K562 (cell line): Measurements from ENCODE around the gene SRP72. TPM values are rescaled to one million over a fixed set of nuclear protein-coding genes. Genes with fewer than 3 reads are reported as not detected.
A peak's percentile ranks its signal among the peaks of the same experiment; 100 is the strongest.

ENCODE experiments used
- ATAC-seq: fragments of 200-7000 bp; cut with Tn5 transposase; 3 replicates; pipeline ENCODE4 v1.9.1; 2020; ENCODE audit warnings: moderate library complexity
- BruUV-seq: library from RNA; stranded (reverse); fragments of 400-500 nt; replicated peaks from 2 replicates; lab custom pipeline; 2021; lab: Mats Ljungman, UMichigan
- CTCF ChIA-PET: fragments of 300-600 bp; formaldehyde crosslinking; extraction: SDS; loops from one replicate; lab custom pipeline; 2021; ENCODE audit warnings: low intra/inter-chr PET ratio; lab: Yijun Ruan, JAX
- POLR2A ChIA-PET: fragments of 300-600, 350-650 bp; sonication (Branson Sonifier 250); formaldehyde crosslinking; extraction: SDS; loops from one replicate; lab custom pipeline; 2021; ENCODE audit warnings: antibody characterized with exemption, inconsistent platforms; lab: Yijun Ruan, JAX
- DNase-seq, 4 experiments: peaks; one replicate each; pipeline versions ENCODE4 v3.0.0 to v3.0.0-alpha.2; 2011 to 2018; ENCODE audit warnings: low spot score in 3 of 4, mixed read lengths in 3 of 4; ENCODE audit errors: extremely low read depth in 1 of 4
- FAIRE-seq: peaks from 2 replicates; lab custom pipeline; 2011; peaks lifted over from hg19 to GRCh38; lab: Jason Lieb, UNC
- H2AFZ ChIP-seq: 2 replicates; pipeline ENCODE4 v1.6.0; 2011; ENCODE audit warnings: low read depth, low read length, control low read depth, inconsistent platforms
- H3K27ac ChIP-seq: fragments of 200-600 bp; 3 replicates; pipeline ENCODE4 v1.8.0; 2011; ENCODE audit warnings: low read depth, mild to moderate bottlenecking, control low read depth, inconsistent platforms, low read length, moderate library complexity, mixed read lengths; ENCODE audit errors: extremely low read depth
- H3K27me3 ChIP-seq, 2 experiments: fragments of 300-600 bp in 1 of 2; 2 replicates in 1 of 2; 3 replicates in 1 of 2; pipeline versions ENCODE4 v1.6.0 to v1.8.0; 2011; ENCODE audit warnings: inconsistent platforms in 2 of 2, low read length in 2 of 2, mild to moderate bottlenecking in 1 of 2, mixed read lengths in 1 of 2, moderate library complexity in 1 of 2; ENCODE audit not compliant: control insufficient read depth in 2 of 2, insufficient read depth in 2 of 2
- H3K36me3 ChIP-seq: fragments of 300-600 bp; 3 replicates; pipeline ENCODE4 v1.8.0; 2011; ENCODE audit warnings: mild to moderate bottlenecking, low read length, inconsistent platforms; ENCODE audit not compliant: control insufficient read depth, insufficient read depth
- H3K4me1 ChIP-seq, 2 experiments: fragments of 200-600 bp in 1 of 2; replicated peaks in 1 of 2; 2 replicates in 1 of 2; 3 replicates in 1 of 2; pipeline versions ENCODE4 v1.5.1 to v1.8.0; 2011; ENCODE audit warnings: inconsistent platforms in 2 of 2, low read length in 2 of 2, mild to moderate bottlenecking in 1 of 2, mixed read lengths in 1 of 2, moderate library complexity in 1 of 2; ENCODE audit not compliant: control insufficient read depth in 2 of 2, insufficient read depth in 2 of 2
- H3K4me2 ChIP-seq: 2 replicates; pipeline ENCODE4 v1.6.1; 2011; ENCODE audit warnings: low read length, control low read depth, inconsistent platforms, mixed read lengths; ENCODE audit not compliant: insufficient read depth
- H3K4me3 ChIP-seq: fragments of 200-600 bp; sonication (generic), shearing (Covaris generic); 2 replicates; pipeline ENCODE4 v1.5.1; 2016; ENCODE audit warnings: control low read depth, inconsistent platforms
- H3K79me2 ChIP-seq: fragments of 200-600 bp; 3 replicates; pipeline ENCODE4 v1.8.0; 2011; ENCODE audit warnings: low read length, inconsistent platforms; ENCODE audit not compliant: control insufficient read depth, insufficient read depth
- H3K9ac ChIP-seq, 2 experiments: 2 replicates each; pipeline versions ENCODE4 v1.6.0 to v1.6.1; 2011; ENCODE audit warnings: low read depth in 2 of 2, low read length in 2 of 2, control low read depth in 1 of 2, inconsistent platforms in 1 of 2, mild to moderate bottlenecking in 1 of 2, mixed read lengths in 1 of 2; ENCODE audit not compliant: insufficient read depth in 1 of 2
- H3K9me1 ChIP-seq: one replicate; pipeline ENCODE4 v1.6.0; 2011; ENCODE audit warnings: inconsistent platforms, mild to moderate bottlenecking, low read length, moderate library complexity; ENCODE audit not compliant: control insufficient read depth, insufficient read depth
- H3K9me3 ChIP-seq: replicated peaks from 2 replicates; pipeline ENCODE4 v1.5.1; 2011; ENCODE audit warnings: low read depth, low read length, inconsistent platforms; ENCODE audit not compliant: control insufficient read depth, insufficient read depth
- H4K20me1 ChIP-seq: replicated peaks from 2 replicates; pipeline ENCODE4 v1.6.1; 2011; ENCODE audit warnings: low read length, inconsistent platforms, mixed read lengths; ENCODE audit not compliant: control insufficient read depth, insufficient read depth
- ARNT ChIP-seq, 2 experiments: fragments of 450-650 bp; IDR thresholded peaks; 2 replicates each; pipeline ENCODE4 v1.6.1; 2016; ENCODE audit warnings: mild to moderate bottlenecking in 1 of 2
- NFYB ChIP-seq: IDR thresholded peaks from 2 replicates; pipeline ENCODE4 v1.6.1; 2011; ENCODE audit warnings: mild to moderate bottlenecking, moderate library complexity; ENCODE audit not compliant: insufficient read length; ENCODE audit errors: extremely low read depth
- XRCC3 ChIP-seq: fragments of 450-650 bp; IDR thresholded peaks from 2 replicates; pipeline ENCODE4 v1.6.1; 2017; ENCODE audit warnings: mild to moderate bottlenecking, moderate library complexity
- ZBTB49 ChIP-seq: sonication (generic); formaldehyde crosslinking; IDR thresholded peaks from 2 replicates; pipeline ENCODE4 v1.8.0; 2022; ENCODE audit warnings: missing genetic modification reagents, mild to moderate bottlenecking, borderline replicate concordance
- ZNF436 ChIP-seq: fragments of 250-450, 450-650 bp; sonication (Bioruptor Pico); formaldehyde crosslinking; IDR thresholded peaks from 2 replicates; pipeline ENCODE4 v1.7.0; 2020; ENCODE audit warnings: mild to moderate bottlenecking
- ZNF512 ChIP-seq: IDR thresholded peaks from 2 replicates; pipeline ENCODE4 v1.6.1; 2016; ENCODE audit warnings: missing genetic modification characterization, missing compliant biosample characterization
- ZNF609 ChIP-seq: sonication (generic); formaldehyde crosslinking; IDR thresholded peaks from 2 replicates; pipeline ENCODE4 v1.8.1; 2023; ENCODE audit warnings: missing genetic modification reagents, mild to moderate bottlenecking, borderline replicate concordance
- ZNF785 ChIP-seq: fragments of 250-450 bp; sonication (Bioruptor Pico); IDR thresholded peaks from 2 replicates; pipeline ENCODE4 v1.4.0; 2020; ENCODE audit warnings: mild to moderate bottlenecking
- WGBS: fragments of 100-300 bp; shearing (Covaris generic); methylation state at CpG from one replicate; pipeline ENCODE4 v1.1.6; 2016; ENCODE audit warnings: low coverage, mixed read lengths; ENCODE audit not compliant: insufficient coverage; ENCODE audit errors: missing lambda C conversion rate; 5-methylcytosine and 5-hydroxymethylcytosine counted together
- in situ Hi-C: fragments of 300-500 bp; cut with MboI; formaldehyde crosslinking; loops from 4 replicates; pipeline ENCODE4 v1.15.0; 2018; ENCODE audit warnings: inconsistent platforms, mixed read lengths
- intact Hi-C: fragments of 100-400 bp; cut with micrococcal nuclease; formaldehyde crosslinking; loops from 2 replicates; pipeline ENCODE4 v1.14.2; 2022
- polyA plus RNA-seq, 8 experiments: library from polyadenylated mRNA; depleted of rRNA in 4 of 8; stranded (reverse) in 5 of 8; unstranded in 3 of 8; fragments of >200 nt; fragmentation: Nextera tagmentation in 2 of 8; fragmentation: Illumina TruSeq in 1 of 8; extraction: Ambion mirVana in 2 of 8; extraction: Trizol in 1 of 8; gene quantifications; 2 replicates each; pipeline versions ENCODE4 v1.2.1 to v1.2.3, GENCODE V29; 2011 to 2014; ENCODE audit warnings: inconsistent platforms in 1 of 8, missing spikeins in 1 of 8
- total RNA-seq, 7 experiments: library from RNA; depleted of rRNA in 6 of 7; stranded (reverse); fragments of >200 nt in 6 of 7; fragmentation: Illumina TruSeq in 2 of 7; extraction: Trizol in 2 of 7; gene quantifications; 2 replicates each; pipeline versions ENCODE4 v1.2.1 to v1.2.3, GENCODE V29; 2011 to 2021; ENCODE audit warnings: low replicate concordance in 1 of 7
- TF ChIP-seq, protein P1 (sequence below): fragments of 450-650 bp; IDR thresholded peaks from 2 replicates; pipeline ENCODE4 v1.6.1; 2018; ENCODE audit warnings: mild to moderate bottlenecking, low read depth; ENCODE audit not compliant: partially characterized antibody

The SRP72 gene
- total and polyA plus RNA-seq, 9 of the 15 experiments (the other 6 are each of a cell fraction or from before 2014, with no cell fraction given), result 124 to 341 (median 202) TPM

- H3K9me1 ChIP-seq, result no peaks in the 10 kb centered on the region
- POLR2A ChIA-PET, result no interaction called here
- no peaks in the 10 kb centered on the region; the same call in 2 of the 3 replicates for H3K36me3 ChIP-seq
- H3K27me3 ChIP-seq, result no peaks in the 10 kb centered on the region
- FAIRE-seq (no peak), ATAC-seq (no peak), DNase-seq (no peak)
- intact Hi-C loops (loop anchor here (5.0 to 10.0 kb wide), 3 partner anchors 104 to 226 kb away; partner anchors contain the start of genes AASDH, PAICS and PPAT), in situ Hi-C loops (no loop called here)
- 0 out of 2 replicates have a peak overlapping the region, but pooled peaks have one; percentile 23 for H2AFZ ChIP-seq
- TF ChIP-seq ZNF609, result no peak
- no peak for TF ChIP-seq ZBTB49 (CRISPR knock-in tag)
- peak; percentile 3; the same call in 1 of the 2 replicates for TF ChIP-seq ZNF512 (tag)
- TF ChIP-seq, protein P1, sequence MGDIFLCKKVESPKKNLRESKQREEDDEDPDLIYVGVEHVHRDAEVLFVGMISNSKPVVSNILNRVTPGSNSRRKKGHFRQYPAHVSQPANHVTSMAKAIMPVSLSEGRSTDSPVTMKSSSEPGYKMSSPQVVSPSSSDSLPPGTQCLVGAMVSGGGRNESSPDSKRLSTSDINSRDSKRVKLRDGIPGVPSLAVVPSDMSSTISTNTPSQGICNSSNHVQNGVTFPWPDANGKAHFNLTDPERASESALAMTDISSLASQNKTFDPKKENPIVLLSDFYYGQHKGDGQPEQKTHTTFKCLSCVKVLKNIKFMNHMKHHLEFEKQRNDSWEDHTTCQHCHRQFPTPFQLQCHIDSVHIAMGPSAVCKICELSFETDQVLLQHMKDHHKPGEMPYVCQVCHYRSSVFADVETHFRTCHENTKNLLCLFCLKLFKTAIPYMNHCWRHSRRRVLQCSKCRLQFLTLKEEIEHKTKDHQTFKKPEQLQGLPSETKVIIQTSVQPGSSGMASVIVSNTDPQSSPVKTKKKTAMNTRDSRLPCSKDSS, result no peak
- no peak for TF ChIP-seq ZNF785 (CRISPR knock-in tag)
- TF ChIP-seq ZNF436, result no peak
- TF ChIP-seq XRCC3, result no peak
- TF ChIP-seq NFYB, result peak; percentile 23
- TF ChIP-seq ARNT (IDR thresholded peaks at IDR 0.05), result no peak
- no peak overlapping the region for H3K4me2 ChIP-seq
- 81% methylated on average over 4 of the region's 4 CpGs for WGBS
- BruUV-seq, result no TSS peak
- no peaks in the 10 kb centered on the region for H4K20me1 ChIP-seq
- no peak overlapping the region for H3K9ac ChIP-seq
- H3K9me3 ChIP-seq, result no peaks in the 10 kb centered on the region
- CTCF ChIA-PET, result no interaction called here
- H3K4me1 ChIP-seq, result peaks cover 0 to 6% of the 10 kb centered on the region in 2 experiments; a peak in 3 of 5 replicates
- H3K79me2 ChIP-seq, result no peaks in the 10 kb centered on the region
- H3K27ac ChIP-seq, result no peak overlapping the region
- no peak overlapping the region for H3K4me3 ChIP-seq
Measured at GRCh38 chr4:56540826-56541225, 73.4 kb downstream of the SRP72 start.
